Hematopoietic multipotent progenitor cell treated with erythropoietin and hydrocortisone succinate and interleukin-3 and kit ligand, for 6 days (in vitro differentiated cells): ENCODE data around the gene PDE4B.
"Not testable (repeated sequence)": the region's sequence is repeated elsewhere in the genome, so short reads cannot be mapped to it uniquely, and the experiment has no call there.

Experiments used
- DNase-seq: peaks from one replicate; pipeline ENCODE4 v3.0.0-alpha.2; 2015

The PDE4B gene

DNA sequence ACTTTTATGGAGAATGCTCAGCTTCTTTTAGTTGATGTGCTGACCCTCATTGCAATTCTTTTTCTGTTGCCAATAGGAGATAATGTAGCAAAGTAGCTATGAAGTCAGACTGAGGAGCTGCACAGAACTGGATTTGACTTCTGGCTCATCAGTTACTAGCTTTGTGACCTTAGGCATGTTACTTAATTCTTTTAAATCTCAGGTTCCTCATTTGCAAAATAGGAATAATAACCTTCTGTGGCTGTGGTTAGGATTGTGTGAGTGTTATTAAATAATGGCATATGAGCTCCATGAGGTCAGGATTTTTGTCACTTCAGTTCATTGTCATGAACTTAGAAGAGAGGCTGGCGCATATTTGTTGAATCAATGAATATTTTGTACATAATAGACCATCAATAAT lies 503.7 kb downstream of the PDE4B start:
- no peak for DNase-seq

DNA sequence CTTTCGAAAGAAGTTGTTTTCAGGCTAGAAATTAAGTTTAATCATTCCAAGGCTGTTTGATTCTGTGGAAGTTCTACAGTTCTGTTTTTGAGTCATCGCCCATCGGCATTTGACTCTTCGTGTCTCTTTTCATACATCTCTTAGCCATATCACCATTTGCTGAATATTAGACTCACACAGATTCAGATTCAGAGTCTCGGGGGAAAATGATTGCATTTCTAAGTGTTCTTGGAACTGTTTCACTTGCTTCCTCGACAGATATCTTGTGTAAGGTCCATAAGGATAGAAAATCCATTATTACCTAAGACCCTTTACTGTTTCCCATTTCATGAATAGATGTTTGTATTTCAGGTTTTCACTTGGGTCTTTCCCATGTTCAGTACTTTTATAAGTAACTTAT lies 504.3 kb downstream of the PDE4B start:
- no peak for DNase-seq

DNA sequence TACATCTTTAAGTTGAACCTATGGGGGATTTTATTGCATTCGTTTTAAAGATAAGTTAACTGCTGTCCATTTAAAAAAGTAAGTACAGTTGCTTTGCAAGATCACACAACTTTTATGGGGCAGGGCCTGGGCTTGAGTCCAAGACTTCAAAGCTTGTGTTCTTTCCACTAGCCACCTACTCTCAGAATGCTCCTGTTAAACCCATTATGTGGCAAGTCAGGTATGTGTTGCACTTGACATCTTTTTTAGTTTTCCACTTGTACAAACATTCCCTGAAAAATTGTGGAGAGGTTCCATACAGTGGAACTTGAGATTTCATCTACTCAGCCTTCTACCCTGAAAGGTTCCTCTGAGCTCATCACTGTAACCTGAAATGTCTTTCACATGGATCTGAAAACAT lies 505.8 kb downstream of the PDE4B start:
- no peak for DNase-seq

DNA sequence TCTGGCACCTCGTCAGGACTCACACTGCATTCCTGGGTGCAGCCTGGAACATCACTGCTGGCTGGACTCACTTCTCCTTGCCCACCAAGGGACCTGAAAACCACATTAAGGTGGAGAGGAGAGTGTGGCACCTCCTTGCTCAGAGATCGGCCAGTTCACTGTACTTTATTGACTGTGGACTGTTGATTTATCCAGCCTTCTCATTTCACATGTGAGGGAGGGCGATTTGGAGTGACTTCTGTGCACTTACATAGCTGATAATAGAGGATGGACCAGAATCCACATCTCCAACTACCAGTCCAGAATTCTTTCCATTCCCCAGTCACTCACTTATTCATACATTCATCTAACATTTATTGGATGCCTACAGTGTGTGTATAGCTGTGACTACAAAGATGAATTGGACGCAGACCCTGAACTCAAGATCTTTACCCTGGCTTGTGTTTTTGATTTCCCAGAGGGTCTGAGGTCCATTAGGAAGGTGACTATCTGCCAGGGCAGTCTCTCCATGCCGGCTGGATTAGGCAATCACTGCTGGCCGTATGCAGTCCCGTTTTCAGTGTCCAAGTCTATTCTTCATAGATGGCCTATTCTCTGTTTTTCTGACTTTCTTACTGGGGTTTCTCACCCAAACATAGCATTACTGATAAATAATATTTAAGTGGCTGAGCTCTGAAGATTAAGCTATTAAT lies 507.7 kb downstream of the PDE4B start:
- no peak for DNase-seq

DNA sequence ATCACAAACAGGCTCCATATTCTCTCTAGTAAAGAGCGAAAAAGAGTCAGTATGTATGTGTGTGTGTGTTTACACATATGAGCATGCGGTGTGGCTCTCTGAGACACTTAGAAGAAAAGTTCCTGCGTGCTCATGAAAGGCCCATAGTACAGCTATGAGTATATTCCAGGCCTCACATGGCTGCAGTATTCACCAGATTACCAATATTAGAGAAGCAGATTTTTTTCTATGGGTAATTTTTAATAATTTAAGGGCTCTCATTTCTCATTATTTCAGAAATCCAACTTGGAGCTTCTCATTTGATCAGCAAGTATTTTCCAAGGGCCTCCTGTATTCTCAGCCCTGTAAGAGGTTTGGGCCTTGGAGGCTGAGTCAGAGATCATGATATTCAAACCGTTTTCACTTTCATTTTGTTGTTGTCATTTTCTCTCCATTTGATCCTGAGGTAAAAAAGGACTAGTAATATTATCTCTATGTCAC lies 508.3 kb downstream of the PDE4B start:
- DNase-seq, result peak; percentile 74

DNA sequence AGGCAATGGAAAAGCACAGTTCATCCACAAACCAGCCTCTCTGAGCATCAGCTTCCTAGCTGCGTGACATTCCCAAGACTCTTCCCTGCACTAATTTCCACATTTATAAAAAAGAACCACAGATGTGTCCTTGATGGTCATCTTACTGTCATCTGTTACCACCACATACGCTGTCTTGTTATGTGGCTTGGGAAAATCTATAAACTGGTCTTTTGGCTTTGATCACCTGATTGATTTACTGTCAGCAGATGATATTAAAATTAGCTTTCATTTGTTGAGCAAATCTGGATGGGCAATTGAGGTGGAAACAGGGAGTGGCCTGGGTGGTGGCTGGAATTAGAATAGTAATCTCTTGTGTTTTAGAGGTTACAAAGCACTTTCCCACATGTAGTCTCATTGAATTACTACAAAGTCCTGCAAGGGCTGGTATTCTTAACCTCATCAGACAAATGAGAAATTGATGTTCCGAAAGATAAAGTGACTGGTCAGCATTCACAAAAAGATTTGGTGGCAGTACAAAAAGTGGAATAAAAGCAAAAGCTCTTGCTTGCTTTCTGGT lies 509.6 kb downstream of the PDE4B start:
- no peak for DNase-seq

DNA sequence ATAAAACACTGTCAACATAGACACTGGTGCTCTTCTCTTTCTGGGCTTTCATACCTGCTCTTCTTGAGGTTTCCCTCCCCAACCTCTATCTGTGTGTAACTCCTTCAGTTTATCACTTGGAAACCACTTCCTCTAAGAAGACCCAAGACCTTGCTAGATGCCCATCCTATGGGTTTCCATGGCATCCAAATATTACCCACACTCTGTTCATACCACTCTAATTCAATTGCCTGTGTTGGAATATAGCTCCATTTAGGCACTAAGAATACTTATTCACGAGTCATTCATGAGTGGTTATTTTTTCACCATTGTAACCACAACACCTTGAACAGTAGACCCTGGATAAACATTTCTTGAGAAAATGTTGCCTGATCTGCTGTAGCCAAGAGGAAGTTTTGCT lies 510.1 kb downstream of the PDE4B start:
- no peak for DNase-seq

DNA sequence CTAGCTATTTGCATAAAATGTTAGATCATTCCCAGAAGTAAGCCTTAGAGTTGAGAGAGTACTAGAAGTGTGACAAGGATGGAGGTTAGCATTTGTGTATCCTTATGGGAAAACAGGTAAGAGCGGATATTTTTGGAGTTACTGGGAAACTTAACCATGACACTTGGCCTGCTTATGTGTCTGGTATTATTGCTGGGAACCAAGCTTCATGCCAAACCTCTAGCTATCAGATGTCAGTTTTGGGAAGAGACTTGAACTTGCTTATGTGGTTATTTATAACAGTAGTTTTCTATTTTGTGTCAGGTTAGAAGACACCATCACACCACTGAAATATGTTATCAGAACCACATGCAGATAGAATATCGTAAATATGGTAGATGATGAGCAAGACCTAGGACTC lies 511.0 kb downstream of the PDE4B start:
- DNase-seq, result no peak

DNA sequence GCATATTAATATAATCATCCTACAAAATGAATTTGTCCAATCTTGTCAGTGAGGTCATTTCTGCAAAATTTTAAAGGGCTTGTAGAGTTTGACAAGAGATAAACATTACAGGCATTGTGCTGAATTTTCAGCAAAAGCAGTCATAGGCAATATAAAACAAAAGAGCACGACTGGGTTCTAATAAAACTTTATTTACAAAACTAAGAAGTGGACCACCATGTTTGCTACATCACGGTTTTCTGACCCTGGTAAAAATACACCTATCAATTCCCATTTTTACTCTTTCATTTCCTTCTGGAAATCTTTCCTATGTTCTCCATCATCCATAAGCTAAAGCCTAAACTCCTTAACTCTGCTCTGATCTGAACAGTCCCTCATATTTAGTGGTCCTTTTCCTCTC lies 511.4 kb downstream of the PDE4B start:
- DNase-seq, result no peak

DNA sequence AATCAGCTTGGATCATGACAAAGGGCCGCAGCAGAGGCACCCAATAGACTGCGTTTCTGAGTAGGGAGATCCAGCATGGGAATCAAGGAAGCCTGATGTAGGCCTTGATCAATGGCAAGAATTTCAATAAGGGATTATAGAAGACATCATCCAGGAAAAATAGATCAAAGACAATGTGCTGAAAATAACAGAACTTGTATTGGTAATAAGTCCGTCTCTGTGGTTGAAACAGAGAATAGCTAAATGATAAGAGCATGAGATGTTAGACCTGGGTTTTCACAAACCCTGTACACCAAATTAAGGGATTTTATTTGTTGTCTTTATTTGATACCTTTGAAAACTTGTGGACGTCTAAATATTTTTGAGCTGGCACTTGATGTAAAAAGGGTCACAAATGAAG lies 513.2 kb downstream of the PDE4B start:
- no peak for DNase-seq

DNA sequence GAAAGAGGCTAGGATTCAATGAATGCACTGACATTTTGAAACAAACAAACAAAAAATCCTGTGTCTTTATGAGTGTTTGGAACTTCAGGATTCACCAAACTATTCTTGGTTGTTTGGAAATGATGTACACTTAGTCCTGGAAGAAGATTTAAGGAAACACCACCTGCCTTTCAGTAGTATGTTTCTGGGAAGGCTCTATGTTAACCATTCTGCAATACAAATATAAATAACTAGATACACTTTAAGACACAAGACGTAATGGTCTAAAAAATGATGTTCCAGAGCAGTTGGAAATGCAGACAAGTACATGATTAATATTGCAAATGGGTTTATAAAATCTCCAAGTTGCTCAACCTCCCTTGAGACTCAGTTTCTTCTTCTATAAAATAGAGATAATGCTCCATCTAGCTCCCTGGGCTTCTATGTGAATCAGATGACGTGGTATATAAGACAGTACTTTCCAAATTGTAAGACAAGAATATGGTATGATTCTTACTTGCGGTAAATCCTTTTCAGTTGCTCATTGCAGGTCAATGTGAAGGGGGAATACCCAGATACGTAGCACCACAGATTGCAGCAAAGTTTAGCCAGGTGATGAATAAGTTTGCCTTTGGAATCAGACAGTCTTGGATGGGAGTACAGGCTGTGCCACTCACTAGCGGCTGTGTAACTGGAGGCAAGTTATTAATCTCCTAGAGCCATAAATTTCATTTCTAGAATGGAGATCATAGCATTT lies 516.5 kb downstream of the PDE4B start:
- DNase-seq, result no peak

DNA sequence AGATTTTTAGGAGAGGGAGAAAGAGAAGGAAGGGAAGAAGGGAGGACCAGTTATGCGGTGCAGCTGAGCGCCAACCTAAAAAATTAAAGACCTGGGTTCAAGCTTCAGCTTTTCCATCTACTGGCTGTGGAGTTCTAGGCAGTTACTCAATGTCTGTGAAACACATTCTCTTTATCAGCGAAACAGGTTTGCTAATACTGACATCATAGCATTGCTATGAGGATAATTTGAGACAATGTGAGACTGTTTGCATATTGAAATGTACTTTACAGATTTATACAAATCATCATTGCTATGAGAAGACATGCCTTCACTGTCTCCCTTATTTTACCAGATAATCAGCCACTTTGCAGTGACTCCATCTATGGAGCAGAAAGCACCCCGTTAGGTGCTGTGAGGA lies 518.4 kb downstream of the PDE4B start:
- no peak for DNase-seq

DNA sequence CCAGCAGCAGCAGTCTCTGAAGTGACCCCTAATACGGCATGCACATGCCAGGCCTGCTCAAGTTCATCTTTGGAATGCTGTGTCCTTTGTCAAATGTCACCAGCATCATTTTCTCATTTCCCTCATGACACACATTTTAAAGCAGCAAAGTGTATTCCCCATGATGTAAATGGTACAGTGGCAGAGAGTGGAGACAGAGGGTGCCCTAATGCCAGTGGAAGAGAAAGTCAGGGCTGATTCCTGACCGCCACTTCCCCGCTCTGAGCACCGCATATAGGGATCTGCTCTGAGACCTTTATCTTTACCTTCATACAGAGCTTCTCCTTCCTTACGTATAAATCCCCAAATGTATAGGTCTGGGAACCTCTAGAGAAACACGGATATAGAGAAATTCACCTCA lies 518.9 kb downstream of the PDE4B start:
- DNase-seq, result no peak

DNA sequence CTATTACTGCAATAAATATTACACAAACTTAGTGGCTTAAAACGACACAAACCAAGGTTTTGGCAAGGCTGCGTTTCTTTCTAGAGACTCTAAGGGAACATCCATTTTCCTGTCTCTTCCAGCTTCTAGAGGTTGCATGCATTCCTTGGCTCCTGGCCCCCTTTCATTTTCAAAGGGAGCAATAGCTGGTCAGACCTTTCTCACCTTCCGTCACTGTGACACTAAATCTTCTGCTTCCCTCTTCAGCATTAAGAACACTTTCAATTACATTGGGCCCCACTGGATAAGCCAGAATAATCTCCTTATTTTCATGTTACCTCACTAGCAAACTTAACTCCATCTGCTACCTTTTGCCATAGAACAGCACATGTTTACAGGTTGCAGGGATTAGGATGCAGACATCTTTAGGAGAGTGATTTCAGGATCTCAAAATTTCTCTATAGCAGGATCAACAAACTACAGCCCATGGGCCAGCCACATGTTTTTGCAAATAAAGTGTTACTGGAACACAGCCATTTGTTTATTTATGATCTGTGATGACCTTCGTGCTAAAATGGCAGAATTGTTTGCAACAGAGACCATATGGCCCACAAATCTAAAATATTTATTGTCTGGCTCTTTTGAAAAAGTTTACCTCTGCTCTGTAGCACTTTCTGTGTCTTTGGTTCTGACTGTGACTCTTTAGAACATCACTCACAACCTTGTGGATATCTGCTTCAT lies 519.7 kb downstream of the PDE4B start:
- DNase-seq, result no peak

DNA sequence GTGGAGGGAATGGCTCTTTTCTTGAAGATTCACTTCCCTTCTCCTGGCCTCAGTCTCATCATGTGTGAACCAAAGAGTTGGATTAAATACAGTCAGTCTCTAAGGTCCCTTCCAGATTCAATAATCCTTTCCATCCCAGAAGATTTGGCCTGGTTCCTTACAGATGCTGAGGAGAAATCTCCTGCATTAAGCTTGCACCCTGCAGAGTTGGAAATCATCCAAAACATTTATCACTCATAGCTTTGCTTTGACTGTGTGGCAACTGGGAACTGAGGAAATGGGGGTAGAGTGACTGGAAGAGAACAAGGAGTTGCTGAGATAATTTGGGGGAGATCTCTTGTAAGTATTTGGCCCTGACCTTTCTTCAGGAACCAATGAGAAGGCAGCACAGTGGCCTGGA lies 520.7 kb downstream of the PDE4B start:
- DNase-seq, result no peak

DNA sequence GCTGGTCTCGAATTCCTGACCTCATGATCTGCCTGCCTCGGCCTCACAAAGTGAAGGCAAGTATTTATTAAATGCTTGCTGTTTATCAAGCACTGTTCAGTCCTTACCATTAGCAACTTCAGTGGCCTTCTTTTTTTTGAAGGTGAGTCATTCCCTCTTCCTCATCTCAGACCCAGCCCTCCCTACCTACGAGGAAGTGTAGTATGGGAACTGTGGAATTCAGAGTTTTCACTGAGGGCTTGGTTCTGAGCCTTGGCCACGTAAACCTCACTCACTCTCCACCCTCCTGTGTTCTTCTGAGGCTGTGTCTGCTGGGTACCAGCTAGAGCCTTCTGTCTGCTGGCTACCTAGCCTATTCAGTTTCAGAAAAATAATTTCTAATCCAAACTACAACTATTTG lies 523.0 kb downstream of the PDE4B start:
- no peak for DNase-seq

DNA sequence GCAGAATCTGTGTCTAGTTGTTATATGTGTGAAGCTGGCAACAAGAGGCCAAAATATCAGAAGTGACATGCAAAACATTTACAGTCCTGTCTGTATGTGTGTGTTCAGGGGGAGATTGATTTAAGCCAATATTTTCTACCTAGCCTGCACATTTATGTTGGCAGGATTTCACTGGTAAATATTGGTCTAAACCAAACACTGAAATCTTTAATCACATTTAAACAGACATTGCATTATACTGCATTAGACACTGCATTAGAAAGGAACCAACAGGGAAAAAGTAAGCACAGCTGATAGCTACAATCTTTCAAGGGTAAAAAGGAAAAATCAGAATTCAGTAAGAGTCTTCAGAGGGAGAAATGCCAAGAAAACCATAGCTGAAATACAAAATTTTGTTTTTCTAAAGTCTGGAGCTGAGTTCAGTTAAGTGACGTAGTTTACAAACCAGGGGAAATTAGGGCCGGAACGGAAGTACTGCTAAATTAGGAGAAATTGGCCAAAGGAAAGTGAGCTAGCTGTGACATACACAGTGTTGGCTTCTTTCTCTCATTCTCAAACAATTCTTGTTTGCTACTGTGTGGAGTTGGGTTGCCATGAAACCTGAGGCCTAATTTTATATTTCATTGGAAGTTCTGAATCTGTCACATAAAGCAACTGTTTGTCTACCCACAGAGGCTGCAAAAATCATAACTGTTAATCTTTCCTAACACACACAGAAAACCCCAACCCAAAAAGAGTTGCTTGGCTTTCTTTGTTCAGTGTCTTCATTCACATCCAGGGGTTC lies 524.0 kb downstream of the PDE4B start:
- DNase-seq, result no peak

DNA sequence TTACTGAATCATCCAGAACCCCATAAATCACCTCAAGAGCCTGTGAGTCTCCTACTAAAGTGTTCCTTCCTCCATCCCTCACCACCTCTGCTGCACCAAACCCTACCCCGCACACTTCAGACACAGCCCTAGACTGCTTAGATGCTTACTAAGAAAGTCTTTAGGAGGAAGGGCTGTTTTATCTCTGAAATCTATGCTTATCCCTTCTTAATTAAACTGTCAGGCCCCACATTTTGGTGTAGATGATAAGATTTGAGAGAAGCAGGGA lies 524.5 kb downstream of the PDE4B start:
- DNase-seq, result no peak

DNA sequence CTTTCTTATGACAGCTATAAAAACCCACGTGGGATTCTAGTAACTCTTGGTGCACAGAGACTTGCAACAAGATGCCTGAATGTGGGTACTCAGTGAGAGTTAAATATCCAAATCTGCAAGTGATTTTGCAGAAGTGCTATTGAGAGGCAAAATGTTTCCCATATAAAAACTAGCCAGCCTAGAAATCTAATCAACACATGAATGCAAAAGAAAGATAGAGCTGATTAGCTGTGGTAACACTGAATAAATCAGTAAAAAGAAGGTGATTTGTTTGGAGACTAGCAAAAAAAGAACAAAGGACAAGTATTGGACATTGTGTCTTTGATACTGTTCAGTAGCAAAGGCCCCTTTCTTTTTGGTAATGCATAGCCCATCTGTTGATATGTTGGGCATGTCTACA lies 527.5 kb downstream of the PDE4B start:
- no peak for DNase-seq

DNA sequence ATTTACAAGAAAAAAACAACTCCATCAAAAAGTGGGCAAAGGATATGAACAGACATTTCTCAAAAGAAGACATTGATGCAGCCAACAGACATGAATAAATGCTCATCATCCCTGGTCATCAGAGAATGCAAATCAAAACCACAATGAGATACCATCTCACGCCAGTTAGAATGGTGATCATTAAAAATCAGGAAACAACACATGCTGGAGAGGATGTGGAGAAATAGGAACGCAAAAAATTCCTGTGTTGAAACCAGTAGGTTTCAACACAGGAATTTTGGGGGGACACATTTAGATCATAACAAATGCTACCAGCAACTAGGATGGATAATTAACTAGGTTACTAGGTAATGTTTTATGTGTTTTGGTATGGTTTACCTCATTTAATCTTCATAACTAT lies 529.8 kb downstream of the PDE4B start:
- not testable (repeated sequence) for DNase-seq

DNA sequence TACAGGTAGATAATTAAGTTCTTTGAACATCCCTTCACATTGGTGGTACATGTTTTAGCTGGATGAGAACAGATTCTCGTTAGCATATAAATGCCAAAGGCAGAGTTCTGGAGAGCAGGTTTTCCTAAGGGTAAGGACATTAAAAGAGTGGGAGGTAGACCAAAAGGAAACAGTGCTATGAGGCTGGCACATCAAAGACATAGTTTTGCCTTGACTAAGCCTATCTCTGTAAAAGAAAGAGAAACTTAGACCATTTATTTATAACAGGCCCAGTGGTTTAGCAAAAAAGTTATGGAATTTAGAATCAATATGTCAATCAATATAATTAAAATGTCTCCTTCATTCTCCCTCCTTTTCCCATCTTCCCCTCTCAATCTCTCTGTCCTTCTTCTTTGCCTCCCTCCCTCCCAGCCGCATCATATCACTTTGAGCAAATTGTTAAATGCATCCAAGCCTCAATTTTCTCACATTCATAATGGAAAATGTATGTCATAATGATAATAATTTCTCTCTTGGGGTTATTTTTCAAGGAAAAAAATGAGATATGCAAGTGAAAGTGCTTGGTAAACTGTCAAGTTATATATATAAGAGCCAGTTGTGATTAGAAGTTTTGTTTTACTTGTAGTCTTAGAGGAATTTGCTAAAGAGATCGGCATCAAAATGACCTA lies 531.4 kb downstream of the PDE4B start:
- DNase-seq, result no peak

DNA sequence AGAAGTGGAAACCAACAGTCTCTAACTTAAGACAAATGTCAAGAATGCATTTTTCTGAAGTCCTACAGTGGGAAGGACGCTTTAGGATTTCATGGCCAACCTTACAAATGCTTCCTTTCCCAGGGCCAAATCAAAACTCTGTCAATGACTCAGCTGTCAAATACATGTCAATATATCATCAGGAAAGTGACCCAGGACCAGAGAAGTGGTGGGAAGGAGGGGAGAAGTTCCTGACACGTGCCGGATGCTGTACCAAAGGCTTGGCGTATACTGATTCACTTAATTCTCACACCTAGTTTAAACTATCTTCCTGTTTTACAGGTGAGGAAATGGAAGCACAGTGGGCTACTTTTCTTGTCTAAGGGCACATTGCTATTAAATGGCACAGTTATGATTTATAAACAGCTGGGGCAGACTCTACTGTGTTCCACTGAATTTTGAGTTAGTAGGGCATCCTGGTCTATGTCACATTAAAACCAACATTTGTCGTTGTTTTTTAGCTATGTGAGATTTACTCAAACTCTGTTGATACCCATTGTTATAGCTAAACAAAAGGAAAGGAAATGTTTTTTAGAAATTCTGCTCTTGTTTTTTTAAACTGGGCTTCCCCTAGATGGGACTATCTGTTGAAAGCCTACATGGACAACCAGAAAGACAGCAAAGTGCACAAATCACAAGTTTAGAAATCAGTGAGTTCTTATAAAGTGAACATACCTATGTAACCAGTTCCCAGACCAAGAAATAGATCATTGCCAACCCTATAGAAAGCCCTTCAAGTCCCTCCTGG lies 533.1 kb downstream of the PDE4B start:
- DNase-seq, result no peak
